VCaP (cell line): ENCODE data around the gene SP7.
"Not testable (repeated sequence)": the region's sequence is repeated elsewhere in the genome, so short reads cannot be mapped to it uniquely, and the experiment has no call there.

Experiments
- H3K27ac ChIP-seq: fragments of 450-650 bp; 2 replicates; pipeline ENCODE4 v1.5.1; 2017
- CTCF ChIP-seq: fragments of 450-650 bp; conservative IDR thresholded peaks from 2 replicates; pipeline ENCODE4 v1.5.1; 2017; ENCODE audit warnings: mild to moderate bottlenecking, moderate library complexity

Gene SP7

DNA sequence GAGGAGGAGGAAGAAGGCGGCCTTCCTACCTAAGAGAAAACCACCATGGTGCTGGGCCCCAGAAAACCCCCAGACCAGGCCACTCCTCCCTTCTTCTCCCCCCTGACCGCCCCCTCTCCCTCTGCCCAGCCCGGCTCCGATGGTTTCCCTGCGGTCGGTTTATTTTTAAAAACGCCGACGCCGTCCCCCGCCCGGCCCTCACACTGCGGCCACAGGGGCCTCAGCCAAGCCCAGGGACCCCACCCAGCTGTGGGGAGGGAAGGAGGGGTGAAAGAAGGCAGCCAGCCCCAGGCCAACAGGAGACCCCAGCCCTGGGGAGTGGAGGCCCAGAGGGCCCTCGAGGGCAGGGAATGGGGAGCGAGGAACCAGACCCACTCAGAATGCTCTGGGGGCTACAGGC, 3.4 kb downstream of the SP7 start:
- H3K27ac ChIP-seq: no peak overlapping the region

DNA sequence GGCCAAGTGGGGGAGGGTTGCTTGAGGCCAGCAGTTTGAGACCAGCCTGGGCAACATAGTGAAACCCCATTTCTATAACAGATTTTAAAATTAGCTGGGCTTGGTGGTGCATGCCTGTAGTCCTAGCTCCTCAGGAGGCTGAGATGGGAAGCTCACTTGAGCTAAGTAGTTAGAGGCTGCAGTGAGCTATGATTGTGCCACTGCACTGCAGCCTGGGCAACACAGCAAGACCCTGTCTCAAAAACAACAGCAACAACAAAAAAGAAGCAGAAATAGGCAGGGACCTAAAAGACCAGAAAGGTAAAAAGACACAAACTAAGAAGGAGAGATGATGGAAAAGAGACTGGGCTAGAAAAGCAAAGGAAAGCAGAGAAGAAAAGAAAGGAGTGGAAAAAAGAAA, 3.8 kb downstream of the SP7 start:
- H3K27ac ChIP-seq: not testable (repeated sequence)

More for the DNA sequence above, 3.4 kb downstream of the SP7 start:
- TF ChIP-seq CTCF: no peak

DNA sequence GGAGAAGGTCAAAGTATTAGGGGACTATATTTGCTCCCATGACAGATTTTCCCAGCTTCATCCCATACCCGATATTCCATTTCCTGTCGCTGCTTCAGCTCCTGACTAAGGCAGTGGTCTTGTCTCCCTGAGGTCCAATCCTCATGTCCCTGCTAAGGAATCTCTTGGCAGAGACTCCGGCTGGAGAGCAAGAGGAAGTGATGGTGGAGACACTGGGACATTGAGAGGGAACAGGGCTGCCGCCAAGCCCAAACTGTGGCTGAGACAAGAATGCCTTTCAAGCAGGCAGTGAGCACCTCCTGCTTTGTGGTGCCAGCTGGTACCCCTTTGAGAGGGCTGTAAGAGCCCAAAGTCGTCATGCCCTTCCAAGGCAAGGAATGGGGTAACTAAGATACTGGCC, 5.5 kb downstream of the SP7 start:
- TF ChIP-seq CTCF: no peak
- no peak overlapping the region for H3K27ac ChIP-seq

DNA sequence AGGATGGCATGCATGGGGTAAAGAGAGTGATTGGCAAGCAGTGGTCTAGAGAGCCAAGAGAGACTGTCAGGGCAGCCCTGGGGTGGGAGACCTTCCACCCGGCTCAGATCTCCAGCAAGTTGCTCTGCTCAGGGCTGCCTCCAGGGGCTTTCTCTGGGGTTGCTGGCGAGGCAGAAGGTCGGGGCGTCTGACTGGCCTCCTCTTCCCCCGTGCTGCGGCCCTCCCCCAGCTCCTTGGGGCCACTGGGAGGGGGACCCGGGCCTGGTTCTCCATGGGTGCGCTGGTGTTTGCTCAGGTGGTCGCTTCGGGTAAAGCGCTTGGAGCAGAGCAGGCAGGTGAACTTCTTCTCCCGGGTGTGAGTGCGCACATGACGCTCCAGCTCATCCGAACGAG, 8.1 kb downstream of the SP7 start:
- H3K27ac ChIP-seq: no peak overlapping the region
- no peak for TF ChIP-seq CTCF

GRCh38 chr12:53327435-53328042, 8.6 kb downstream of the SP7 start:
- no peak overlapping the region for H3K27ac ChIP-seq
- TF ChIP-seq CTCF: peak; percentile 28; the same call in 1 of the 2 replicates

DNA sequence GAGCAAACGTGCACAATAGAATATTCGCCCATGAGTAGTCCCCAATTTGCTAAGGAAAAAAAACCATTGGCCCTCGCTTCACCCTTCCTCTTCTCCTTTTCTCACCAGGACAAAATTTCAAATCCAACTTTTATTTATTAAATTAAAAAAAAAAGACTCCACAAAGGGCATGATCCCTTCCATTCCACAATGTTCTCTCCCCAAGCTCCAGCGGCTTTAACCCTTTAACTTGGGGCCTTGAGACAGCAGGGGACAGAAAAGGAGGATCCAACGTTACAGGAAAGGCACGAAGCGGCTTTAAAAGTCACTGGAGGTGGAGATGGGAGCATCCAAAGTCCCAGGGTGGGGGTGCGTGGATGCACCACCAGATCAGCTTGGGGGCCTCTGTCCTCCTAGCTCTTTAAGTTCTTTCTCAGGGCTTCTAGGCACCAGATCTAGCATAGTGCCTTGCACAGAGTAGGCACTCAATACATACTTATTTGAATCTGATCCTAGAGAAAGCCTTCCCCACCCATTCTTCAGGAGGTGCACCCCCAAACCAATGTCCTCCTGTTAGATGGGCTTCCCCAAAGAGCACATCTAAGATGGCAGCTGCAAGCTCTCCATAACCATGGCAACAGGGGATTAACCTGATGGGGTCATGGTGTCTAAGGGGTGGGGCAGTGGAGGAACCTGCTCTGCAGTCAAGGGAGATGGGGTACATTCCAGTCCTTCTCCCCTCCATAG, 9.5 kb downstream of the SP7 start:
- no peak overlapping the region for H3K27ac ChIP-seq
- TF ChIP-seq CTCF: no peak

DNA sequence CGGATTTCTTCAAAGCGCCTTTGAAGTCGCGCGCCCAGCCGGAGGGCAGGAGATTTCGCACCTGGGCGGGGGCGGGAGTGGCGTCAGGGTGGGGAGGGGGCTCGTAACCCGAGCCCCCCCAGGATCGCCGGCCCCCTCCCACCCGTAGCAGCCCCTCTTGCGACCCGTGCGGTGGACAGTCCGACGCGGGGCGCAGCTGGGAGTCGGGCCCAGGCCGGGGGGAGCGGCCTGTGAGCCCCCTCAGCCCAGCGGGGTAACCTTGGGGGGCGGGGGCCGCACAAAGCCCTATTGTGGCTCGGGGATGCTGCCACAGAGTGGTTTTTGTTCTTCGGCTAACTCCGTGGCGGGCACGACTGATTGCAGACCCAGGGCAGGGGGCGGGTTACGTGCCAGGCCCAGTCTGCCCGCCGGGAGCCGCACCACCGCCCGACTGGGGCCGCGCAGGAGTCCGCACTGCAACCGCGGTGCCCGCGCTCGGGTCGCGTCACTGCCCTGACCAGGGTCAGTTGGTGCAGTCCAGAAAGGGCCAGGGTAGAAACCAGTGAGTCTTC, 10.6 kb downstream of the SP7 start:
- peak overlapping the region; percentile 80 for H3K27ac ChIP-seq
- TF ChIP-seq CTCF: no peak
